ENCODE data around the gene ARAP1.

Gene ARAP1

GRCh38 chr11:72762641-72763304, 10.6 kb upstream of the ARAP1 start:
- DNase-seq (ENCODE audit: low spot score): no peak

DNA sequence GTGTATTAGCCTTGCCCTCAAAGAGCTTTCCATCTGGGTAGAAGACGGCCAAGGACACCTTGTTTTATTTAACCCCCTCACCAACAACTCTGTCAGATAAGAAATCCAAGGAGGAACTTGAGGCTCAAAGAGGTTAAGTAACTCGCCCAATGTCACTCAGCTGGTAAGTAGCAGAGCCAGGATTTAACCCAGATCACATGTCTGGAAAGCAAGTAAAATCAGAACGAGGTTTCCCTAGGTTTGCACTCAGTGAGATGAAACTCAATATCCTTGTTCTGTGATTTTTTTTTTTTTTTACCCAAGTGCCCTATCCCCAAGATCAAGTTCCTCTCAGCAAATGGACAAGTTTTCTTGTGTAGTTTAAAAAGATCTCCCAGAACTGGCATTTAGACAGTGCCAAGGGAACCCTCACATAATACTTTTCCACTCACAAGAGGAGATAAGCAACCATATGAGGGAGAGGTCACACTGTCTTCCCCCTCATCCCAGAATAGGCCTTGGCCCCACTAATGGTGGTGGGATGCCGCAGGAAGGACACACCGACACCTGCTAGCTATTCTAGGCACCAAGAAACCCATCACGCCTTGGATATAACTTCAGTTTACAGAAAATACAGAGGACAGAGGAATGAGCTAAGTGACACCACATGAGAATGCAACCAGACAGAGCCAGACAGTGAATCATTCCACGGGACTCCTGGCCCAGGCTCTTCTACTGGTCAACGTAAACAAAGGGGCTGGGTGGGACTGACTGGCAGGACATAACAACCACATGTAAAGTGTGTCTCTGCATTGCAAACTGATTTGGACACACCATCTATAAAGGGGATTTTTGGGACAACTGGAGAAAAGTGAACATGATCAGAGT, 8.6 kb upstream of the ARAP1 start:
- no peak for DNase-seq (ENCODE audit: low spot score)

- no peak for DNase-seq (ENCODE audit: low spot score)
These were observed 7.3 kb upstream of the ARAP1 start for GRCh38 chr11:72759468-72759985.

DNA sequence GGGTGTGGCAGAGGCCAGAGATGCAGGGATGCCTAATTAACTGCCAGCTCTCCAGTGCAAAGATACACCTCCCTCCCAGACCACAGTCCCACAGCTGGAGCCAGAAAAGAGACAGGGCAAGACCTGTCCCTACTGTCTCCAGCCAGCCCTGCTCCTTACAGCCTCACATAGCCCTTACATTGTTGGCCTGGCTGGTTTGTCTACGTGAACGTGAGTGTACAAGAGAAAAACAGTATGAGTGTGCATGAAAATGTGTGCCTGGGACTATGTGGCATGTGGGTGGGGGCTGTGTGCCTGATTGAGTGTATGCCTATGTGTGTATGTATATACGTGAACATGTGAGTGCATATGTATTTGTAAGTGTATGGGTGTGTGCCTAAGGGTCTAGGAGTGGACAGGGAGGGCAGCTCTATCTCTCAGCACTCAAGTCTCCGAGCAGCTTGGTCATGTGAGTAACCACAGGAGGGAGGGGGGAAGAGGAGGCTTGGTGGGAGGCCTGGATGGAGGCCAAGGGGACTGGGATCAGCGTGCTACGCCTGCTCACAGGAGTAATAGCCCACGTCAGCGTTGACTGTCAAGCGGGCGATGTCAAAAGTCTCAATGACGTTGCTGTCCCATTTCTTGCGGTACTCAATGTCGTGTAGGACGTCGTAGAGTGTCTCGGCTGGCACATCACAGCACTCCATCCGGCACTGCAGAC, 6.6 kb upstream of the ARAP1 start:
- no peak for DNase-seq (ENCODE audit: low spot score)

DNA sequence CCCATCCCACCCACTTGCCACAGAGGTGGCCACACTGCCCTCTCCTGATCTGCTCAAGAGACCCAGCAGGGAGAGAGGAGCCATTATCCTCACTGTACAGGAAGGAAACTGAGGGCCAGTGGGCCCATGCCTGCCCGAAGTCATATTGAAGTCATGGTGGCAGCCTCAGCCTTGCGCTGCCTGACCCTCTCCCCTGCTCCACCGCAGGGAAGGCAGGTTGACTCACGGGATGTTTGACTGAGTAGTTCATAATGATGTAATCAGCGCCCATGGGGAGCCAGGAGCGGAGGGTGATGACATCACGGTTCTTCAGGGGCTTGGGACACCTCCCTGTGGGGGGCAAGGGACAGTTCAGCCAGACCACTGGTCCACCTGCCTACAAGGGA, 6.1 kb upstream of the ARAP1 start:
- DNase-seq (ENCODE audit: low spot score): no peak

GRCh38 chr11:72755713-72756285, 3.6 kb upstream of the ARAP1 start:
- no peak for DNase-seq (ENCODE audit: low spot score)

GRCh38 chr11:72754544-72755155, 2.4 kb upstream of the ARAP1 start:
- DNase-seq (ENCODE audit: low spot score): no peak

DNA sequence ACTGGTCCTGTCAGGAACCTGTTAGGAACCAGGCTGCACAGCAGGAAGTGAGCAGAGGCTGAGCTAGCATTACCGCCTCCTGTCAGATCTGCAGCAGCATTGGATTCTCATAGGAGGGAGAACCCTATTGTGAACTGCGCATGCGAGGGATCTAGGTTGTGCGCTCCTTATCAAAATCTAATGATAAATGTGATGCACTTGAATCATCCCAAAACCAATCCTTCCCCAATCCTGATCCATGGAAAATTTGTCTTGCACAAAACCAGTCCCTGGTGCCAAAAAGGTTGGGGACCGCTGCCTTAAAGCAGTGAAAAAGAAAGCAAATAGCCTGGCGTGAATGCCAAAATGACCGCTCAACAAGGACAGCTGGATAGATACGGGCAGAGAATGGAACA, 1.9 kb upstream of the ARAP1 start:
- no peak for DNase-seq (ENCODE audit: low spot score)

DNA sequence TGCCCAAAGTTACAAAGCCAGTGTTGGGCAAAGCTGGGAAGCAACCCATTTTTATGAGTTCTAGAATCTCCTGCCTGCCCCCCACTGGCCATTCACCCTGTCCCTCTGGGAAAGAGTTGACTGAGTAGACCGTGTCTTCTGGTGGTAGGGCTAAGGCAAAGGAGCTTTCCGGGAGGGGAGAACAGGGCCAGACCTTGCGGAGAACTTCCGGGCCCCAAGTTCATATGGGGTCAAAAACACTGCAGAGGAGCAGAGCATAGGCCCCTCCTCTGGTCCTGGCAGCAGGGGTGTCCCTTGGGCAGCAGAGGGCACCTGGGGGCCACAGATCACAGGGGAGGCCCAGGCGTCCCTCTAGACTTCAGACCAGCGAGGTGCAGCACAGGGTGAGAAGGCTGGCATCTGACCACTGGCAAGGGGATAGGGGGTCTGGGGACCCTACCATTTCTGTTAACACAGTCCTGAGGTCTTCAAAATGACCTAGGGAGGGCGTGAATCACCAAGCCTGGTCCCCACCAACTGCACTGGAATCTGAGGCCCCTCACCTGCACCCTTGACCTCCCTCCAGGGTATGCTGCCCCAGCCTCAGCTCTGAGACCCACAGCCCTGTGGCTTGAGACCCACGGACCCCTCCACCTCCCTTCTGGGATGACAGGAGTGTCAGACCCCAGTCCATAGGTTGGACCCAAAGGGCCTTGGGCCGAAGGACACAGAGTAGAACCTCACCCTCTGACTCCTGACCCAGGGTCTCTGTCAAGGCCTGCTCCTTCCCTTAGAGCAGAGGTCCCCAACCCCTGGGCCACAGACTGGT, 1.3 kb upstream of the ARAP1 start:
- no peak for DNase-seq (ENCODE audit: low spot score)

DNA sequence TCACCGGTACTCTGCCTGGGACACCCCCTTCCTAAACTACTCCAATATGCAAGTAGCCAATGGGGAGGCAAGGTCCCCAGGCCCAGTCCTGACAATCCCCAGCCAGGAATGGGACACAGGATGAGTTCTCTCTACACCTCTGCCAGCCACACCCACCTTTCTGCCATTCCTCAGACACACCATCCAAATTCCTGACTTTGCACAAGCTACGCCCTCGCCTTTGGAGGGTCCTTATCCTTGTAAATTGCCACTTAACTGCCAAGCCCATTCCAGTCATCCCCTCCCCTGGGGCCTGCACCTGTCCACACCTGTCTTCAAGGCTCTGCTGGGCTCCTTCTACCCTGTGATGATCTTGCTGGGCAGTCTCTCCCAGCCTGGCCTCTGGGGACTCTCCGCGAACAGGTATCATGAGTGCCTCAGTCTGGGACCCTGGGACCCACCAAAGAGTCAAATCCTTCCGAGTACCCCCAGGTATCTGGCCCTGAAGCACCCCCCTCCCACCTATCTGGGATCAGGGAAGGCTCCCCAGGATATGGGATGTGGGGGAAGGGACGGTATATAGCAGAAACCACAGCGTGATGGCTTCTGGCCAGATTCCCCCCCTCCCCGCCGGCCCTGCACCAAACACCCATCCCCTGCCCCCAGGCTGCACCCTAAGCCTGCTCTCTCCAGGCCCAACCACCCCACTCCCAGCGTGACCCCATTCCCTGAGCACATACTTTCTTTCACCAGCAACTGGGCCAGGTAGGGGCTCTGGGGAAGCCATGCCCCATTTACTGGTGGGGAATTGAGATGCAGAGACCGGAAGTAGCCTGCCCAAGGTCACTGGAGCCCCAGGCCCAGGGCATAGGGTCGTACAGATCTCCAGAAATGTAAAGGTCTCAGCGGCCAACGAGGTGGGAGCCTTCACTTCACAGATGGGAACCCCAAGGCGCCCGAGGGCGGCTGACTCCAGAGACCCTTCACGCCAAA, 806 bp downstream of the ARAP1 start:
- DNase-seq (ENCODE audit: low spot score): no peak

DNA sequence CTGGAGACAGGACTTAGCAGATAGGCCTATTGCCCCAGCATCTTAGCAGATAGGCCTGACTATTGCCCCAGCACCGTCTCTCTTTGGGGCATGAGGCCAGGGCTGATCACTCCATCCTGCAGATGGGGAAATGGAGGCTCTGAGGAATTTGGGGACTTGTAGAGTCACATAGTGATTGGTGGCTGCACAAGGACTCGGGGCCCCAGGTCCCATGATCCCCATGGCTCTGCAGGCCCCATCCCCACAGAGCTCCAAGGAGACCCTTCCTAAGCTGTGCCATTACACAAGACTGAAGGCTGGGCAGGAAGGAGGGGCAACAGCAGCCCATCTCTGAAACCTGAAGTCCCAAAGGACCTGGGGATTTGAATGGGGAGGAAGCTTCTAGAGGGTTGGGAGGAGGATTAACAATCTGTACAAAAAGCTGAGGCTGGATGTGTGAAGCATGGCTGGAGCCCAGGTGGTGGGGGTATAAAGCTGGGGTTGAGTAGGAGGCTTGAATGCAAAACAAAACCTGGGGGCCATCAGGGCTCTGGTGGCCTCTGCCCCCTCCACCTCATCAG, 1.6 kb downstream of the ARAP1 start:
- no peak for DNase-seq (ENCODE audit: low spot score)

DNA sequence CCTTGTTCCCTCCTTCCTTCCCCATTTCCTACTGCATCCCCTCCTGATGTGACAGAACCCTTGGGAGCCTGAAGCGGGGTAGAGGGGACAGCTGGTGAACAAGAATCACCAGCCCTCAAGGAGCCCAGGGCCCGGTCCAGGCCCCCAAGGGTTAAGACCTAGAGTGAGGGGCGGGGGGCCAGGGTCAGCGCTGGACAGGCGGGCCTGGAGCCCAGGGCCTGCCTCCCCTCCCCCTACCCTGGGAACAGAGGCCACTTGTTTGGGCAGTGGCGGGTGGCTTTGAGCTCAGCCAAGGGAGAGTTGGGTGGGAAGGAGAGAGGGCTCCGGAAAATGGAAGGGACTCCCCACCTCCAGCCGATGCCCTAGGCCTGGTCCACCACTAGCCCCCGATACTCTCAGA, 2.1 kb downstream of the ARAP1 start:
- DNase-seq (ENCODE audit: low spot score): no peak

DNA sequence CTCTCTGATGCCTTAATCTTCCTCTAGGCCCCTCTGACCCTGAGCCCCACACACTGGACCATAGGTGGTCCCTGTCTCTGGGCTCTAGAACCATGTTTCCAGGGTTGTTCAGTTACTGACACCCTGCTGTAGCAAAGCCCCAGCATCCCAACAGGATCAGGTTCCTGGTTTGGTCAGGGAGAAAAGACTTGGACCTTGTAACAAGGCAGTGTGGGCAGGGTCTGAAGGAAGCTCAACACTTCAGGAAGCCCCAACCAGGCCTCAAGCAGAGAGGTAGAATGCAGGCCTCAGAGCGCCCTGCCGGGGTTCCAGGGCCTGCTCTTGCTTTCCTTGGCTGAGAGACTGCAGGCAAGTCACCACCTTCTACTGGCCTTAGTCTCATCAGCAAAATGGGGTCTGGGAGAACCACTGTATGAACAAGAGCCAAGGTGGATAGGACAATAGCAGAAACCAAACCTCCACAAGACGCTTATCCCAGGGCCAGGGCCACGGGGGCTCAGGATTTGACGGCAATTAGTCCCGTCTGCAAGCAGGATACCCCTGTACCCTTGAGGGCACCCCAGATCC, 4.8 kb downstream of the ARAP1 start:
- DNase-seq (ENCODE audit: low spot score): no peak

DNA sequence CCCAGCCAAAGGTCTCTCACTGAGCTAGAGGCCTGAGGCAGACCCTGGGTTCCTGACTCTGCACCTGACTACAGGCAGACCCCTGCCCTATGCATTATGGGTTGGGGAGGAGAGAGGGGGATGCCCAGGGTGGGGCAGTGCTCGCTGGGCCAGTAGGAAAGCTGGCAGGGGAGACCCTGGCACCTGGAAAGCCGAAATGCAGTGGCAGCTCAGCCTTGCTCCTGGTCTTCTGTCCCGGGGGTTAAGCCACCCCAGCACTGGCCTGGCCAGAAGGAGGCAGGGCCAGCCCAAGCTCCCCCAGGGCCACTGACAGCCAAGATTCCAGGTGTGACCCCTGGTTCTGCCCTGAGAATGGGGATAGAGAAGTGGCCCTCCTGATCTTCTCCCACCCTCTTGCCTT, 5.4 kb downstream of the ARAP1 start:
- no peak for DNase-seq (ENCODE audit: low spot score)

DNA sequence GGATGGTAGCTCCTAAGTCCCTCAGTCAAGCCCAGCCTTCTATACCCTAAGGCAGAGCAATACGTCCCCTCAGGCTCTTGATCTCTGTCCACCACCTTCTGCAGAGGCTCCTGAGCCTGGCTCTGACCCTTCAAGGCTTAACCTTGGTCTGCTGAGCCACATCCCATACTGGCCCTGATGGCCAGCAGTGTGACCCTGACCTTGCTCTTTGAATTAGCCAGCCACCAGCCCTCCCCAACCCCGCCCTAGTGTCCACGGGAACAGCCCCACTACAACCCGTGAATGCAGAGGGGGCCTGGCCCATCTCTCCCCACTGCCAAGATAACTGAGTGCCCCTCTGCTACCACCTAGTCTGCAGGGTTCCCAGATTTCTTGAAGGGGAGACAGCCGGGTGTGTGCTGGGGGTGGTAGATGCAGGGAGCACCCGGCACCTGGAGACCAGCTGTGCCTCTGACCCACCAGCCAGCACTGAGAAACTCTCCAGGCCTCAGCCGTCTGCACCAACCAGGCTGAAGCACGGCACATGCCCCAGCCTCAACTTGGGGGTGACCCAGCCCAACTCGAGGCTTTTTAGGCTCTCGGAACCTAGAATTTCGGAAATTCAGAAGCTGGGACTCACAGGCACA, 6.2 kb downstream of the ARAP1 start:
- no peak for DNase-seq (ENCODE audit: low spot score)

DNA sequence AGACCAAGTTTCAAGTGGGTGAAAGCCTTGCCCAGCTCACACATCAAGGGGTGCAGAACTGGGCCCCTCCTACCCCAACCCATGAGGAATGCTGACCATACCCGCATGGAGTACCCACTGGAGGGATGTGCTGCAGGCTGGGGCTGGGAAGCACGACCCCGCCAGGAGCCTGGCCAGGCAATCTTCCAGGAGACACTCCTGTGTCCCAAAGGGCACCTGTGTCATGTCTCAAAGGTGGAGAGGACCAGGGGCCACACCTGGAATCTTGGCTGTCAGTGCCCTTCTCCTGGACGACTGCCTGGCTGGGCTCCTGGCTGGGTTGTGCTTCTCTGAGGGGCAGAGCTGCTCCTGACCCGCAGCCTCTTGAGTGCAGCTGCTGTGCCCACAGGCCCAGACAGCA, 6.7 kb downstream of the ARAP1 start:
- no peak for DNase-seq (ENCODE audit: low spot score)

DNA sequence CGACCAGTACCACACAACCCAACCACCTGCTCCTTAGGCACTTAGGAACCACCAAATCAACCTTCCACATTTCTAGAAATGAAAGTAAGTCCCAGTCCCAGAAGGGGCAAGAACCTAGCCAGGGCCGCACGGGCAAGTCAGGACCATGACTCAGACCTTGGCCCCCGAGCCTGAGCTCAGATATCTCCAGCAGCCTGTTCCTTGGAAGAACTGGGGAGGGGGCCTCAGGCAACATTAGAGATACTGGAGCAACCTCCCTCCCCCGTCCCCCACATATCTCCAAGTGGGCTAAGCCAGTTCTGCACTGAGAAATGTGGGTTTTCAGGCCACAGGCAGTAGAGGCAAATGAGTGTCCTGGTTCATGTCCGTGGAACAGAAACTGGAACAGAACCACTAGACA, 7.7 kb downstream of the ARAP1 start:
- DNase-seq (ENCODE audit: low spot score): no peak

GRCh38 chr11:72743321-72744221, 8.6 kb downstream of the ARAP1 start:
- DNase-seq (ENCODE audit: low spot score): peak; percentile 35

Data from CD4-positive, alpha-beta T cell treated with Interleukin-2 at 100 ng/mL for 4 hours (primary cell).